NCI-H748 (cell line): ENCODE data around the gene ZNF853.

Experiments
- DNase-seq: peaks from one replicate; lab custom pipeline; 2025; ENCODE audit not compliant: unreplicated experiment; lab: John Stamatoyannopoulos, UW

The ZNF853 gene

GRCh38 chr7:6636741-6637543, 21.5 kb downstream of the ZNF853 start, which contains the start of gene ZNF316:
Gene ZNF316 (plus strand): TSS chr7:6637318. CDS start chr7:6642410, 5,092 bp downstream.
- DNase-seq, result peak; percentile 50

GRCh38 chr7:6637544-6638229, 22.3 kb downstream of the ZNF853 start:
- peak; percentile 51 for DNase-seq

GRCh38 chr7:6639032-6639431, 23.6 kb downstream of the ZNF853 start:
- DNase-seq, result no peak

GRCh38 chr7:6639627-6640026, 24.2 kb downstream of the ZNF853 start:
- DNase-seq, result no peak

GRCh38 chr7:6640246-6640721, 24.9 kb downstream of the ZNF853 start:
- no peak for DNase-seq

- no peak for DNase-seq
Observed at GRCh38 chr7:6641305-6642035, 26.1 kb downstream of the ZNF853 start.

- no peak for DNase-seq
Observed at GRCh38 chr7:6642239-6642839, 26.9 kb downstream of the ZNF853 start.

- no peak for DNase-seq
Observed at GRCh38 chr7:6642861-6643640, 27.6 kb downstream of the ZNF853 start.

GRCh38 chr7:6643915-6644625, 28.7 kb downstream of the ZNF853 start:
- DNase-seq, result no peak

- no peak for DNase-seq
Observed at GRCh38 chr7:6644728-6645127, 29.3 kb downstream of the ZNF853 start.

- no peak for DNase-seq
Observed at GRCh38 chr7:6646465-6646864, 31.1 kb downstream of the ZNF853 start.

- DNase-seq, result no peak
Observed at GRCh38 chr7:6647080-6647479, 31.7 kb downstream of the ZNF853 start.

GRCh38 chr7:6647541-6647940, 32.1 kb downstream of the ZNF853 start:
- DNase-seq, result no peak

- no peak for DNase-seq
Observed at GRCh38 chr7:6648066-6648814, 32.8 kb downstream of the ZNF853 start.

GRCh38 chr7:6648815-6649104, 33.4 kb downstream of the ZNF853 start:
- DNase-seq, result no peak

- DNase-seq, result no peak
Observed at GRCh38 chr7:6649241-6649961, 34.0 kb downstream of the ZNF853 start.

GRCh38 chr7:6650086-6650485, 34.7 kb downstream of the ZNF853 start:
- DNase-seq, result no peak

GRCh38 chr7:6650521-6651011, 35.2 kb downstream of the ZNF853 start:
- DNase-seq, result no peak
